Osteoblast (primary cell): ENCODE measurements around the gene ERBB4. TPM values are rescaled to one million over a fixed set of nuclear protein-coding genes. Genes with fewer than 3 reads are reported as not detected.

ENCODE experiments used
- DNase-seq: peaks from one replicate; pipeline ENCODE4 v3.0.0; 2011; ENCODE audit warnings: low spot score, mixed read lengths; ENCODE audit not compliant: insufficient read length; ENCODE audit errors: missing footprints
- H2AFZ ChIP-seq: 2 replicates; pipeline ENCODE4 v1.6.0; 2011; ENCODE audit warnings: mild to moderate bottlenecking, low read length
- H3K27ac ChIP-seq: 2 replicates; pipeline ENCODE4 v1.5.1; 2011; ENCODE audit warnings: mild to moderate bottlenecking, low read depth, low read length, moderate library complexity
- H3K27me3 ChIP-seq: 2 replicates; pipeline ENCODE4 v1.6.0; 2012; ENCODE audit warnings: mild to moderate bottlenecking, control low read depth, inconsistent platforms, low read length, moderate library complexity; ENCODE audit not compliant: insufficient read depth
- H3K36me3 ChIP-seq: 2 replicates; pipeline ENCODE4 v1.5.1; 2011; ENCODE audit warnings: mild to moderate bottlenecking, low read length, control low read depth, moderate library complexity; ENCODE audit not compliant: insufficient read depth
- H3K4me1 ChIP-seq: 2 replicates; pipeline ENCODE4 v1.5.1; 2011; ENCODE audit warnings: mild to moderate bottlenecking, low read length, control low read depth, moderate library complexity; ENCODE audit not compliant: insufficient read depth
- H3K4me2 ChIP-seq: 2 replicates; pipeline ENCODE4 v1.6.0; 2011; ENCODE audit warnings: mild to moderate bottlenecking, low read length; ENCODE audit not compliant: insufficient read depth
- H3K4me3 ChIP-seq: fragments of 200-600 bp; sonication (generic); 3 replicates; pipeline ENCODE4 v1.5.1; 2012; ENCODE audit warnings: mild to moderate bottlenecking, low read length, inconsistent platforms; ENCODE audit not compliant: insufficient read depth
- H3K79me2 ChIP-seq: 2 replicates; pipeline ENCODE4 v1.6.0; 2012; ENCODE audit warnings: mild to moderate bottlenecking, low read length, control low read depth, inconsistent platforms; ENCODE audit not compliant: insufficient read depth
- H3K9me3 ChIP-seq: 2 replicates; pipeline ENCODE4 v1.5.1; 2011; ENCODE audit warnings: low read depth, low read length, control low read depth
- H4K20me1 ChIP-seq: 2 replicates; pipeline ENCODE4 v1.6.0; 2012; ENCODE audit warnings: mild to moderate bottlenecking, low read length, control low read depth; ENCODE audit not compliant: insufficient read depth
- total RNA-seq: library from RNA; depleted of rRNA; stranded (reverse); fragments of >200 nt; gene quantifications from 2 replicates; pipeline ENCODE4 v1.2.3, GENCODE V29; 2012
- TF ChIP-seq, protein P1 (sequence below): IDR thresholded peaks from 2 replicates; pipeline ENCODE4 v1.5.1; 2011; ENCODE audit warnings: mild to moderate bottlenecking, low read depth, low read length, moderate library complexity; ENCODE audit errors: extremely low read depth

The ERBB4 gene
- total RNA-seq, 1 donor = under 0.01 TPM

DNA sequence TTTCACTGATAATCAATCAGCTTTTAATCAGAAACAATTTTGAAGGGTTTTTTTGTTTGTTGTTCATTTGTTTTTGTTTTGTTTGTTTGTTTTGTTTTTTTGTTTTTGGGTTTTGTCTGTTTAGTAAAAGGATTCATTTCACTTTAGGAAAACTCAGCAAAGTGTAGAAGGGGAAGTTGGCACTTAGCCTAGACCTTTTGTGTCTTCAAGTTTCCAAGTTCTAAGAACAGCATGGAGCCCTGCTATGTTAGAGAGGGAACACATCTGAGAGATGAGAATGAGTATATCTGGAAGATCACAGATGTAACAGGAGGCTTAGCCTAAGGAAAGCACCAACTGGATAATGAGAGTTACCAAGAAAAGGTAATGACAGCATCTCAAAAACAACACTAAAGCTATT is 501.5 kb downstream of the ERBB4 start:
- Histone ChIP-seq H3K4me1 (peaks cover 25% of the 10 kb centered on the region), H2AFZ (no peak overlapping the region), H3K4me2 (no peak overlapping the region), H4K20me1 (no peaks in the 10 kb centered on the region), H3K36me3 (no peaks in the 10 kb centered on the region), H3K27me3 (no peaks in the 10 kb centered on the region), H3K4me3 (no peak overlapping the region), H3K9me3 (no peaks in the 10 kb centered on the region), H3K27ac (no peak overlapping the region), H3K79me2 (no peaks in the 10 kb centered on the region)
- TF ChIP-seq, protein P1, sequence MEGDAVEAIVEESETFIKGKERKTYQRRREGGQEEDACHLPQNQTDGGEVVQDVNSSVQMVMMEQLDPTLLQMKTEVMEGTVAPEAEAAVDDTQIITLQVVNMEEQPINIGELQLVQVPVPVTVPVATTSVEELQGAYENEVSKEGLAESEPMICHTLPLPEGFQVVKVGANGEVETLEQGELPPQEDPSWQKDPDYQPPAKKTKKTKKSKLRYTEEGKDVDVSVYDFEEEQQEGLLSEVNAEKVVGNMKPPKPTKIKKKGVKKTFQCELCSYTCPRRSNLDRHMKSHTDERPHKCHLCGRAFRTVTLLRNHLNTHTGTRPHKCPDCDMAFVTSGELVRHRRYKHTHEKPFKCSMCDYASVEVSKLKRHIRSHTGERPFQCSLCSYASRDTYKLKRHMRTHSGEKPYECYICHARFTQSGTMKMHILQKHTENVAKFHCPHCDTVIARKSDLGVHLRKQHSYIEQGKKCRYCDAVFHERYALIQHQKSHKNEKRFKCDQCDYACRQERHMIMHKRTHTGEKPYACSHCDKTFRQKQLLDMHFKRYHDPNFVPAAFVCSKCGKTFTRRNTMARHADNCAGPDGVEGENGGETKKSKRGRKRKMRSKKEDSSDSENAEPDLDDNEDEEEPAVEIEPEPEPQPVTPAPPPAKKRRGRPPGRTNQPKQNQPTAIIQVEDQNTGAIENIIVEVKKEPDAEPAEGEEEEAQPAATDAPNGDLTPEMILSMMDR = no peak
- DNase-seq = no peak

DNA sequence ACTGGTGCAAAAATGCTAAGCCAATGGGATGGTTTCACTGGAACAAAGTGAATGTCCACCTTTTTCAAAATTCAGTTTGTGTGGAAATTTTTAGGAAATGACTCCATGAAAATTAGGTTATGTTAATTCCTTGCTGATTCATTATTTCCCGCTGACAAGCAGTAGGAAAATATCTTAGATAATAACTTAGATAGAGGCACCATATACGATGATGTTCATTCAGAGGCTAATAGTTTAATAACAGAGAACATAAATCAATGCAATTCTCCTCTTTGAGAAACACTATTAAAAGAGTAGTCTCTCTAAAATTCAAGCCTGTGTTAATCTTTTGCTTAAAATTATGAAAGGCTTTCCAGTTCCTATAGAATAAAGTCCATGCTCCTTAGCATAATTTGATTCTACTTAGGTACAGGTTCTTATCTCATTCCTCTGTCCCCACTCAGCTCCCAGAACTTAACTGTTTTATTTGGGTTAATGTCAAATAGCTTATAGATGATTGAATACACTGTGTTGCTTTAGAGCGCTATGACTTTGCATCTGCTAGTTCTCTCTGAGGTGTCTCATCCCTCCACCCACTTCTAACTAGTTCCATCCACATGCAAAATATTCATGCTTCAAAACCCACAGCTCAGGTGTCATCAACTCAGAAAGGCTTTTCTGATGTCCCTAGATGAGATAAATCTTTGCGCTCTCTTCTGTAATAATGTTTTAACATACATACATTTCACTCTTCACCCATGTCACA is 503.6 kb downstream of the ERBB4 start:
- DNase-seq = no peak
- H3K36me3 ChIP-seq = no peaks in the 10 kb centered on the region
- no peak overlapping the region for H3K4me3 ChIP-seq
- H3K9me3 ChIP-seq = no peaks in the 10 kb centered on the region
- H4K20me1 ChIP-seq = no peaks in the 10 kb centered on the region
- H3K4me2 ChIP-seq = no peak overlapping the region
- no peak overlapping the region for H2AFZ ChIP-seq
- no peaks in the 10 kb centered on the region for H3K79me2 ChIP-seq
- H3K27ac ChIP-seq = peak overlapping the region; percentile 53
- no peaks in the 10 kb centered on the region for H3K27me3 ChIP-seq
- peaks cover 44% of the 10 kb centered on the region for H3K4me1 ChIP-seq
- TF ChIP-seq, protein P1 = no peak

- DNase-seq = no peak
- H3K36me3 ChIP-seq = no peaks in the 10 kb centered on the region
- no peak overlapping the region for H3K4me3 ChIP-seq
- H3K4me1 ChIP-seq = peaks cover 45% of the 10 kb centered on the region
- H3K27ac ChIP-seq = no peak overlapping the region
- no peaks in the 10 kb centered on the region for H3K9me3 ChIP-seq
- TF ChIP-seq, protein P1 = no peak
- H2AFZ ChIP-seq = no peak overlapping the region
- H4K20me1 ChIP-seq = no peaks in the 10 kb centered on the region
- H3K79me2 ChIP-seq = no peaks in the 10 kb centered on the region
- H3K4me2 ChIP-seq = no peak overlapping the region
- no peaks in the 10 kb centered on the region for H3K27me3 ChIP-seq
Observed at GRCh38 chr2:212033888-212034287, 504.7 kb downstream of the ERBB4 start.

DNA sequence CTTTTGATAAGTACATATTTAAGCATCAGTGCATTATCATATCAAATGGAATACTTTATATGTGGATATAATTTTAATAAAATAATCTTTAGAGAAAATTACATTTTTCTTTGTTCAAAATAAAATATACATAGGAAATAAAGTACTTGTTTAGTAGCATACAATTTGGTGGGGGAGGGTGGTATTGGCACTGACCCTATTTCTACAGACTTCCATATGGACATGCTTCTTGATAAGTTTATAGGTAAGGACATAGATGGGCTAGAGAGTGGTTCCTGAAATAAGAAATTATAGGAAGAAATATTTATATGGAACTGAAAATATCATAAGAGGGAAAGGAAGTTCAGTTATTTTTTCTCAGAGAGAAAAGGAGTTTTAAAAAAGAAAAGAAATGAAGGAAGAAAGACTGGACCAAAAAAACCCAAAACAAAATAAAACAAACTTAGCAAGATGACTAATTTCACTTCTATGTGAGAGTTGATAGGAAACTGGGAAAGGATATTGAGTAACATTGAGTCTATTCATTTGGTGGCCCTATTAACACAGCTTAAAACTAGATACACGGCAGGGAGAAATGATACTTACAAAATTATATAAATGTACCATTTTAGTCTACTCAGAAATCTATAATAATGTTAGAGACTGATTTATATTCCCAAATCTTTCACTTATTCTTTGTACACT is 505.9 kb downstream of the ERBB4 start:
- Histone ChIP-seq H3K36me3 (no peaks in the 10 kb centered on the region), H3K27me3 (no peaks in the 10 kb centered on the region), H3K9me3 (no peaks in the 10 kb centered on the region), H3K4me2 (peak overlapping the region; percentile 67), H4K20me1 (no peaks in the 10 kb centered on the region), H3K27ac (peak overlapping the region; percentile 89), H3K4me1 (peaks cover 54% of the 10 kb centered on the region), H3K79me2 (no peaks in the 10 kb centered on the region), H2AFZ (no peak overlapping the region), H3K4me3 (no peak overlapping the region)
- TF ChIP-seq, protein P1 = no peak
- DNase-seq = no peak
